Fibroblast of skin of left biceps (primary cell): ENCODE data around the gene MAVS.
"Not testable (repeated sequence)": the region's sequence is repeated elsewhere in the genome, so short reads cannot be mapped to it uniquely, and the experiment has no call there.

ENCODE experiments used
- DNase-seq, 2 experiments: peaks; one replicate each; pipeline ENCODE4 v3.0.0-alpha.2; 2013; ENCODE audit warnings: low read depth in 2 of 2

Gene MAVS

GRCh38 chr20:3814928-3815495 is 31.6 kb upstream of the MAVS start:
- no peak for DNase-seq

GRCh38 chr20:3815703-3816315 is 30.8 kb upstream of the MAVS start:
- no peak for DNase-seq

GRCh38 chr20:3818155-3819151 is 28.2 kb upstream of the MAVS start:
- DNase-seq: peak in 1 of 2 experiments; percentile 26

DNA sequence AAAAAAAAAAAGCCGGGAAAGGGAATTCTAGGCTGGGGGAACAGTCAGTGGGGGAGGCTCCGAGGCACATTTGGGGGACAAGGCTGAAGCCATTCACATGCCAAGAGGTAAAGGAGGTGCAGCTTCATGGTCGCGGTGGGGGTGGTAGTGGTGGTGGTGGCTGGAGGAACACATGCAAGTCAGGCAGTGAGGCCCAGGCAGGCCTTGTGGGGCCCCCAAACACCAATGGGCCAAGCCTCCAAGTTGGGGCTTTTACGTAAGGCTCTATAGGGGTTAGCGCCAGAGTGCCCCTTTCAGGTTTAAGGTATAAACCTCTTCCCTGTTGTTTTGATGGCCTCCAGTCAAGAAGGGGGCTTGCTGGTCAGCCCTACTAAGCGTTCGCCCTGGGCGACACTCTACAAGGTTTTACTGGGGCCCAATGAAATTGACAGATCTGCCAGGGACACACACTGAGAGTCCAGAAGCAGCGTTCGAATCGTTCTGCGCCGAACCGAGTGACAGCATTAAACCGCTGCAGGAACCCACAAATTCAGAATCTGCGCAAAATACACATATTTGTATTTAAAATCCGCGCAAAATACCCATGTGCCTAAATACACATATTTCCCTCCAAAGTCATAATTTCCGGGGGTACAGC is 27.1 kb upstream of the MAVS start:
- no peak for DNase-seq

- peak; percentile 84 to 86 for DNase-seq
Observed at GRCh38 chr20:3820048-3820900, 26.4 kb upstream of the MAVS start, which contains the start of gene AP5S1. AP5S1 (plus strand) TSS chr20:3820547; CDS start chr20:3822118, 1,571 bp downstream.

DNA sequence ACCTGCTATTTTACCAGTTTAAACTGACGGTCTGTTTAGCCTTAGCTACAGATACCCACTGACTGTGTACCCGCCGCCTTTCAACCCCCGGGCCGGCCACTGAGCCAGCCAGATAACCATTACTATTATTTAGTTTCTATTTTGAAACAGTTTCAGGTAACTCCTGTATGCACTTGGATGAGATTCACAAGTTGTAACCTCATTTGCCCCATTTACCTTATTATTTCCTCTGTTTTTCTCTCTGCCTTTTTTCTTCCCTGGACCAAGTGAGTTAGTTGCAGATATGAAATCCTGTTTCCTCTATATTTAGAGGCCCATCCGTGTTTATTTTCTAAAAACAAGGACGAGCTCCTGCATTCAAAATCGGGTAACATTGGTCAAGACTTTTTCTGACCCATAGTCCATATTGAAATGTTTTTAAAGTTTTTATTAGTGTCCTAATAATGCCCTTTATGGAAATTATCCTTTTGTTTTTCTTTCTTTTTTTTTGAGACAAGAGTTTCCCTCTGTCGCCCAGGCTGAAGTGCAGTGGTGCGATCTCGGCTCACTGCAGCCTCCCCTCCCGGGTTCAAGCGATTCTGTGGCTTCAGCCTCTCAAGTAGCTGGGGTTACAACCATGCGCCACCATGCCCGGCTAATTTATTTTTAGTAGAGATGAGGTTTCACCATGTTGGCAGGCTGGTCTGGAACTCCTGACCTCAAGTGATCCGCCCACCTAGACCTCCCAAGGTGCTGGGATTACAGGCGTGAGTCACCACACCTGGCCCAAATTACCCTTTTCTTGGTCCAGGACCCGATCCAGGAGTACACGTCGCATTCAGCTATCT is 25.5 kb upstream of the MAVS start:
- DNase-seq: no peak

GRCh38 chr20:3821996-3822395 is 24.6 kb upstream of the MAVS start:
- no peak for DNase-seq

GRCh38 chr20:3823881-3824280 is 22.8 kb upstream of the MAVS start:
- no peak for DNase-seq

DNA sequence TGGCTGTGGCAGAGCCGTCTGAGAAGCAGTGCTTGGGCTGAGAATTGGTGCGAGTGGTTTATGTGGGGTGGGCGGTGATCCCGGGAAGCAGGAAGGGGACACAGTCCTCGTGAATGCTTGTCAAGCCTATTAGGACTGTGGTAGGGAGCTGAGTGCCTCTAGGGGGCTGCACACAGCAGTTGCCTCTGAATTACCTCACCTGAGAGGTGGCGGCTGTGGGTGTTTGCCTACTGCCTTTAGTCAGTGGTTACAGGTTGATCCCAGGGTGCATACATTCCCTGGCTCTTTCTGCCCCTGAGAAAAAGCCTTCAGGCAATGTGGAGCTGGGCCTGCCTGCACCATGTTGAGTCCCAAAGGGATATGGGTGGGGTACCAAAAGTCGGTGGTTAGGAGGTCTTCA is 21.1 kb upstream of the MAVS start:
- no peak for DNase-seq

- DNase-seq: no peak
Observed at GRCh38 chr20:3826420-3826819, 20.2 kb upstream of the MAVS start.

- no peak for DNase-seq
Observed at GRCh38 chr20:3828798-3829197, 17.8 kb upstream of the MAVS start.

GRCh38 chr20:3829891-3830290 is 16.7 kb upstream of the MAVS start:
- not testable (repeated sequence) for DNase-seq

DNA sequence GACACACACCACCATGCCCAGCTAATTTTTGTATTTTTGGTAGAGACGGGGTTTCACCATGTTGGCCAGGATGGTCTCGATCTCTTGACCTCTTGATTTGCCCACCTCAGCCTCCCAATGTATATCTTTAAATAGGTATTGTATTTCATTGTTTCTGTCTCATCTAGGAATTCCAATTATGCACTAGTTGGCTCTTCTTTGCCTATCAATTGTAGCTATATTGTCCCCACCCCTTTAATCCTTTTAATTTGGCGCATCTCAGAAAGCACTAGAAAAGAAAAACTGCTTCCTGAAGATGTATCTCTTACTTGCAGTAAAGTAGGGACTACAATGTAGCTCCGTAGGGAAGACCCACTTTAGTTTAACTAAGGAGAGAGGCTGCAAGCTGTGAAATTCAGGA is 10.5 kb upstream of the MAVS start:
- no peak for DNase-seq

DNA sequence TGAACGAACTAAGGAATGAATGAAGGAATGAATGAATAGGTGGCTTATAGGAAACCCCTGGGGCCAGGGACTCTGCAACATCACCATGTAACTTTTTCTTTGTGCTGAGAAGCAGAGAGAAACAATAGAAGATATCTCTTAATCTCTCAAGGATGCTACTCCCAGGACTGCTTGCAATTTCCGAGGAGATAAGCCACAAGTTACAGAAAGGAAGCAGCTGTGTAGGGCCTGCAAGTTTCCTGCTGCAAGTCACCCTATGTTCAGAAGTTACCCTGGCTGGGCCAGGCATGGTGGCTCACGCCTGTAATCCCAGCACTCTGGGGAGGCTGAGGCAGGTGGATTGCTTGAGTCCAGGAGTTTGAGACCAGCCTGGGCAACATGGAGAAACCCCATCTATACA is 7.3 kb upstream of the MAVS start:
- DNase-seq: no peak

DNA sequence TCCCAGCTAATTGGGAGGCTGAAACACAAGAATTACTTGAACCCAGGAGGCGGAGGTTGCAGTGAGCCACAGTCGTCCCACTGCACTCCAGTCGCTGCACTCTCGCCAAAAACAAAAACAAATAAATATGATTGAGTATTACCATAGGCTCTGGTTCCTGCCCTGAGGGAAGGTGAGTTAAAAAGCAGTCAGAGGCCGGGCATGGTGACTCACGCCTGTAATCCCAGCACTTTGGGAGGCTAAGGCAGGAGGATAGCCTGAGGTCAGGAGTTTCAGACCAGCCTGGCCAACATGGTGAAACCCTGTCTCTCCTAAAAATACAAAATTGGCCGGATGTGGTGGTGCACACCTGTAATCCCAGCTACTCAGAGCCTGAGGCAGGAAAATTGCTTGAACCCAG is 6.4 kb upstream of the MAVS start:
- not testable (repeated sequence) for DNase-seq

GRCh38 chr20:3842348-3842930 is 4.2 kb upstream of the MAVS start:
- DNase-seq: no peak

- DNase-seq: no peak
Observed at GRCh38 chr20:3843490-3843889, 3.1 kb upstream of the MAVS start.

DNA sequence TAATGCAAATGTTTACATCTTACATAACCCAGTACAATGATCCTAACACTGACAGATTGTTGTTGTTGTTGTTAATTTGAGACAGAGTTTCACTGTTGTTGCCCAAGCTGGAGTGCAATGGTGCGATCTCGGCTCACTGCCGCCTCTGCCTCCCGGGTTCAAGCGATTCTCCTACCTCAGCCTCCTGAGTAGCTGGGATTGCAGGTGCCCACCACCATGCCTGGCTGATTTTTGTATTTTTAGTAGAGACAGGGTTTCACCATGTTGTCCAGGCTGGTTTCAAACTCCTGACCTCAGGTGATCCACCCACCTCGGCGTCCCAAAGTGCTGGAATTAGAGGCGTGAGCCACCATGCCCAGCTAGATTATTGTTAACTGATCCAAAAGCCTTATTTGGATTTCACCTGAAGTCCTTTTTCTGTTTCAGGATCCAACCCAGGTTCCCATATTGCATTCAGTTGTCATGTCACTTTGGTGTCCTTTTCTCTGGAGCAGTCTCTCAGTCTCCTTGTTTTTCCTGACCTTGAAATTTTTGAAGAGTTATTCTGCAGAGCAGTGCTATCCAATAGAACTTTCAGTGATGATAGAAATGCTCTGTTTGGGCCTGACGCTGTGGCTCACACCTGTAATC is 2.5 kb upstream of the MAVS start:
- not testable (repeated sequence) for DNase-seq

DNA sequence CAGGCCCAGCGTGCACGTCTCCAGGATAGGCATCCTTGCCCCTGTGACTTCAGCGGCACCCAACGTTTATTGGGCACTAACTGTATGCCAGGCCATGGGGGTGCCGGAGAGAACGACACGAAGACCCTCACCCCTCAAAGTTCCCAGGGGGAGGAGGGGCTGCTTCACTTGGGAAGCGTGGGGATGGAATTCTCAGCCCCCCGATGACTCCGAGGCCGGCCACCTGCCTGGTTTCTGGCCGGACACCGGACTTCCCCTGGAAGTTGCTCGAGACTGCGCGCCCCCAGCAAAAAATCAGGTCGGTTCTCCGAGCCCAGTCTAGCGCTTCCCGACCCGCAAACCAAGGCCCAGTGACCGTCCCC is 275 bp upstream of the MAVS start:
- no peak for DNase-seq
